Measurements from ENCODE around the gene MYO19.
"Not testable (repeated sequence)": the region's sequence is repeated elsewhere in the genome, so short reads cannot be mapped to it uniquely, and the experiment has no call there.

Gene MYO19

GRCh38 chr17:36459601-36460000 is 75.1 kb downstream of the MYO19 start:
- DNase-seq: no peak

DNA sequence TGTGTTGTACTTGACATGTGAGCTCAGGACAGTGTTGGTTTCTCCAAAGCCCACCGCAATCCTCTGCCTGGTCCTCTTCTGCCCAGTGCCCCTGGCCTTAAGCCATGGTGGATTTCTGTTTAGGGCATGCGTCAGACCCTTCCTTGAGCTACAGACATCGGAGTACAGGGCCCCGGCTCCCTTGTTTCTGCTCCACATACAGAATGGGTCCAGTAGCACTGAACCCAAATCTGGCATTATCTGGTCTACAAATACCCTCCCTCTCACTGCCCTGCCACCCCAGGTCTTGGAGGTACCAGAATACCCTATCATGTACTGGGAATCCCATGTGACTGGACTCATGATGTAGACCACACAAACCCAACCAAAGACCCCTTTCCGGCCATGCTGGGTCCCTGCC is 75.6 kb downstream of the MYO19 start:
- DNase-seq: no peak

DNA sequence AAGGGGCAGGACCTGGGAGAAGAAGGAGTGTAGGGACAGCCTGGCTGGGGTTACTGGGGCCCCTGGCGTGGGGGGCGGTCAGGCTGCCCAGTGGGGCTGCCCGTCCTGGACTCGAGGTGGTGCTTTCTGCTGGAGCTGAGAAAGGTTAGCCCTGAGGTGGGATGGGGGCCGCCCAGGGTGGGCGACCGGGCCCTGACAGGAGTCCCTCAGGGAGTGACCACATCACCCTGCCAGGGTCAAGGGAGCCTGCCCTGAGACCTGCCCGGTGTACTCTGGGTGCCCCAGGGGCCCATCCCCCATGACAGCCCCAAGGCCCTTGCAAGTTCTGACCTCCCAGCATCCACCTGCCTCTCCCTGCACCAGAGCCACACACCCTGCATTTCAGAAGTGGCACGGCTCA is 77.0 kb downstream of the MYO19 start:
- not testable (repeated sequence) for DNase-seq

DNA sequence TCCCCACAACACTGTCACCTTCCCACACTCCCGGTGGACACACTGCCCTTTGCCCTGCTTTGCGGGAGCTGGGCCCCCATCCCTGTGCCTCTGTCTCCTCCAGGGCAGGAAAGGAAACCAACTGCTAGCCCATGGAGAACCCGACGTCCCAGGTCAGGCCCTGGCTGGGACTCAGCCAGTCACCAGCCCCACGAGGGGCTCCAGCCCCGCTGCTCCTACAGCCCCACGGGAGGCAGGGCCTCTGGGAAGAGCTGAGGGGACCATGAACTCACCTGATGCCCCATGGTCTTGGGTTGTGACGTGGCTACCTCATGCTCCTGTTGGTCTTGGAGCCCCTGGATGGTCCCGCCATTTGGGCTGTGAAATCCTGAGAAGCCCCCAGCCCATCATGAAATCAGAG is 81.8 kb downstream of the MYO19 start:
- DNase-seq: not testable (repeated sequence)

- DNase-seq: not testable (repeated sequence)
These were observed 84.7 kb downstream of the MYO19 start for GRCh38 chr17:36449997-36450396.
